ENCODE results near the gene FOXI3.

DNA sequence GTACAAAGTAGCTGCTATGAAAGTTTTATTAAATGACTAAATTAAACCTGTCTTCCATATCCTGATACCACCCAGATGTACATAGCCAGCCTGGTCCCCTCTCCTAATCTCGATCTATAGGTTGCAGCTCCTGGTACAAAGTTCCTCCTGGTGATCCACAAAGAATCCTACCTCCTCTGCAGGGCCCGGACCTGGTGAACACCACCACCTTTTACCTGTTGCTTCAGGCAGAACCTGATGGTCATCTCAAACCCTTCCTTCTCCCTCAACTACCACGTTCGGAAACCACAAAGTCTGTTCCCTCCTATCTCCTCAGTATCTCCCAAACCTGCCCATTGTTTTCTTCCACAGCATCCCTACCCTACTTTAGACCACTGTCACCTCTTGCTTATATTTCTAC is 15.5 kb downstream of the FOXI3 start:
- TF ChIP-seq, protein P1, sequence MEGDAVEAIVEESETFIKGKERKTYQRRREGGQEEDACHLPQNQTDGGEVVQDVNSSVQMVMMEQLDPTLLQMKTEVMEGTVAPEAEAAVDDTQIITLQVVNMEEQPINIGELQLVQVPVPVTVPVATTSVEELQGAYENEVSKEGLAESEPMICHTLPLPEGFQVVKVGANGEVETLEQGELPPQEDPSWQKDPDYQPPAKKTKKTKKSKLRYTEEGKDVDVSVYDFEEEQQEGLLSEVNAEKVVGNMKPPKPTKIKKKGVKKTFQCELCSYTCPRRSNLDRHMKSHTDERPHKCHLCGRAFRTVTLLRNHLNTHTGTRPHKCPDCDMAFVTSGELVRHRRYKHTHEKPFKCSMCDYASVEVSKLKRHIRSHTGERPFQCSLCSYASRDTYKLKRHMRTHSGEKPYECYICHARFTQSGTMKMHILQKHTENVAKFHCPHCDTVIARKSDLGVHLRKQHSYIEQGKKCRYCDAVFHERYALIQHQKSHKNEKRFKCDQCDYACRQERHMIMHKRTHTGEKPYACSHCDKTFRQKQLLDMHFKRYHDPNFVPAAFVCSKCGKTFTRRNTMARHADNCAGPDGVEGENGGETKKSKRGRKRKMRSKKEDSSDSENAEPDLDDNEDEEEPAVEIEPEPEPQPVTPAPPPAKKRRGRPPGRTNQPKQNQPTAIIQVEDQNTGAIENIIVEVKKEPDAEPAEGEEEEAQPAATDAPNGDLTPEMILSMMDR (IDR thresholded peaks at IDR 0.05): no peak
- no peak for TF ChIP-seq POLR2A (IDR thresholded peaks at IDR 0.05)

Measured in adrenal gland (tissue), 5 donors.